ENCODE measurements around the gene ETV7. TPM values are rescaled to one million over a fixed set of nuclear protein-coding genes. Genes with fewer than 3 reads are reported as not detected.

Gene ETV7
- total and polyA plus RNA-seq, 2 donors (not counting 1 experiment from before 2014, with no cell fraction given), result 0.96 to 2.0 TPM

DNA sequence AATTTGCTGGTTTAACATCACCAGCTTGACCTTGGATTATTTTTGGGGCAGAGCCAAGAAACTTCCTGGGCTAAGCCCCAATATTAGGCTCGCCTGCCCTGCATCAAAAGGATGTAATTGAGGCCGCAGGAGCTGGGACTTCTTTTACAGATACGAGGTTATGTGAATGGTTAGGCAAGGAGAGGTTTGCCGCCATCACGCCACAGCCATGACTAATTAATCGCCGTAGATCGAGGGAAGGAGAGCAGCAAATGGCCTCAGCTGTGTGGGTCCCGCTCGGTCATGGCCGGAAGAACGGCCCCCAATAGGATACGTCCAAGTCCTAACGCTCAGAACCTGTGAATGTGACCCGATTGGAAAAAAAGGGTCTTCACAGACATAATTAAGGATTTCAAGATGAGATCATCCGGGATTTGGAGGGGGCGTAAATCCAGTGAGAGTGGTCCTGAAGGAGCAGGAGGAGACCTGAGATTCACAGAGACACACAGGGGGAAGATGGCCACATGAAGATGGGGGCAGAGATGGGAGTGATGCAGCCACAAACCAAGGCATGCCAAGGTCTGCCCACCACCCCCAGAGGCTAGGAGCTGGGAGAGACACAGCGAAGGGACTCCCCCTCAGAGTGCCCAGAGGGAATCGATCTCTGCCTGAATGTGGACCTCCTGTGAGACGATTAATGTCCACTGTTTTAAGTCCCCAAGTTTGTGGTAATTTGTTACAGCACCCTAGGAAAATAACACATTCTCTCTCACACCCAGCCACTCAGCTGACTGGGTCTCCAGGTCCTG, 40.8 kb downstream of the ETV7 start:
- no peak overlapping the region for H3K4me3 Mint-ChIP-seq
- DNase-seq, result no peak

More for the DNA sequence above, 40.8 kb downstream of the ETV7 start:
- Histone ChIP-seq H4K20me1 (ENCODE audit: control insufficient read depth, insufficient read depth, low read length, poor library complexity, severe bottlenecking) (no peaks in the 10 kb centered on the region), H2AFZ (ENCODE audit: insufficient read depth, low read depth, low read length, poor library complexity, severe bottlenecking) (no peak overlapping the region), H3K9me3 (ENCODE audit: control extremely low read depth in 1 of 3, control insufficient read depth in 2 of 3, insufficient read depth in 1 of 3, low read length in 2 of 3) (peaks cover 0 to 2% (median 0%) of the 10 kb centered on the region in 3 donors), H3K9ac (ENCODE audit: low read length) (no peak overlapping the region), H3K4me3 (ENCODE audit: control extremely low read depth in 1 of 5, extremely low read depth in 1 of 5, insufficient read depth in 1 of 5, low read depth in 2 of 5, low read length in 4 of 5) (no peak overlapping the region), H3K36me3 (replicated peaks in 1 of 2; ENCODE audit: control extremely low read depth in 1 of 2, control insufficient read depth in 1 of 2, extremely low read depth in 1 of 2, insufficient read depth in 2 of 2, low read length in 1 of 2) (no peaks in the 10 kb centered on the region), H3K4me2 (replicated peaks; ENCODE audit: low read depth, low read length, poor library complexity, severe bottlenecking) (no peak overlapping the region), H3K27ac (ENCODE audit: low read length in 2 of 2) (no peak overlapping the region), H3K27me3 (replicated peaks in 1 of 4; ENCODE audit: control extremely low read depth in 1 of 4, control insufficient read depth in 3 of 4, insufficient read depth in 4 of 4, low read length in 3 of 4) (no peaks in the 10 kb centered on the region), H3K79me2 (ENCODE audit: control insufficient read depth, insufficient read depth, low read length) (no peaks in the 10 kb centered on the region), H3K4me1 (ENCODE audit: control insufficient read depth in 2 of 2, insufficient read depth in 2 of 2, low read length in 2 of 2) (no peaks in the 10 kb centered on the region)
- intact Hi-C loops (cut with micrococcal nuclease), result no loop called here
- no peak for TF ChIP-seq EZH2 (IDR thresholded peaks at IDR 0.05; ENCODE audit: borderline replicate concordance, insufficient read depth, low read depth, low read length, poor library complexity, severe bottlenecking)
- TF ChIP-seq, protein P1, sequence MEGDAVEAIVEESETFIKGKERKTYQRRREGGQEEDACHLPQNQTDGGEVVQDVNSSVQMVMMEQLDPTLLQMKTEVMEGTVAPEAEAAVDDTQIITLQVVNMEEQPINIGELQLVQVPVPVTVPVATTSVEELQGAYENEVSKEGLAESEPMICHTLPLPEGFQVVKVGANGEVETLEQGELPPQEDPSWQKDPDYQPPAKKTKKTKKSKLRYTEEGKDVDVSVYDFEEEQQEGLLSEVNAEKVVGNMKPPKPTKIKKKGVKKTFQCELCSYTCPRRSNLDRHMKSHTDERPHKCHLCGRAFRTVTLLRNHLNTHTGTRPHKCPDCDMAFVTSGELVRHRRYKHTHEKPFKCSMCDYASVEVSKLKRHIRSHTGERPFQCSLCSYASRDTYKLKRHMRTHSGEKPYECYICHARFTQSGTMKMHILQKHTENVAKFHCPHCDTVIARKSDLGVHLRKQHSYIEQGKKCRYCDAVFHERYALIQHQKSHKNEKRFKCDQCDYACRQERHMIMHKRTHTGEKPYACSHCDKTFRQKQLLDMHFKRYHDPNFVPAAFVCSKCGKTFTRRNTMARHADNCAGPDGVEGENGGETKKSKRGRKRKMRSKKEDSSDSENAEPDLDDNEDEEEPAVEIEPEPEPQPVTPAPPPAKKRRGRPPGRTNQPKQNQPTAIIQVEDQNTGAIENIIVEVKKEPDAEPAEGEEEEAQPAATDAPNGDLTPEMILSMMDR (IDR thresholded peaks at IDR 0.05), result no peak
- ChIA-PET POLR2A (no interaction called here), CTCF (interaction anchor here (0.9 kb wide), 2 partner anchors 13 to 34 kb away, joined by 3 to 4 read pairs; no protein-coding TSS in a partner anchor)
- 96% methylated on average over 17 of the region's 20 CpGs for WGBS (ENCODE audit: insufficient coverage)
- Mint-ChIP-seq H3K9me3 (ENCODE audit: insufficient read depth) (no peaks in the 10 kb centered on the region), H3K27ac (no peak overlapping the region), H3K4me1 (no peaks in the 10 kb centered on the region), H3K27me3 (no peaks in the 10 kb centered on the region)
- no peak for ATAC-seq (ENCODE audit: low read depth)

All from B cell (primary cell).